NCI-H2171 treated with DMSO at 0.1 percent for 48 hours (cell line): ENCODE measurements around the gene MED29.
A peak's percentile ranks its signal among the peaks of the same experiment; 100 is the strongest.

Experiments used
- DNase-seq: peaks from one replicate; lab custom pipeline; 2025; lab: John Stamatoyannopoulos, UW

MED29 gene

GRCh38 chr19:39398297-39398864 lies 7.2 kb downstream of the MED29 start:
- DNase-seq = no peak

GRCh38 chr19:39399668-39400050 lies 8.5 kb downstream of the MED29 start:
- DNase-seq = no peak

GRCh38 chr19:39400061-39400460 lies 8.9 kb downstream of the MED29 start:
- no peak for DNase-seq

GRCh38 chr19:39401070-39401548 lies 9.9 kb downstream of the MED29 start:
- DNase-seq = peak; percentile 3

DNA sequence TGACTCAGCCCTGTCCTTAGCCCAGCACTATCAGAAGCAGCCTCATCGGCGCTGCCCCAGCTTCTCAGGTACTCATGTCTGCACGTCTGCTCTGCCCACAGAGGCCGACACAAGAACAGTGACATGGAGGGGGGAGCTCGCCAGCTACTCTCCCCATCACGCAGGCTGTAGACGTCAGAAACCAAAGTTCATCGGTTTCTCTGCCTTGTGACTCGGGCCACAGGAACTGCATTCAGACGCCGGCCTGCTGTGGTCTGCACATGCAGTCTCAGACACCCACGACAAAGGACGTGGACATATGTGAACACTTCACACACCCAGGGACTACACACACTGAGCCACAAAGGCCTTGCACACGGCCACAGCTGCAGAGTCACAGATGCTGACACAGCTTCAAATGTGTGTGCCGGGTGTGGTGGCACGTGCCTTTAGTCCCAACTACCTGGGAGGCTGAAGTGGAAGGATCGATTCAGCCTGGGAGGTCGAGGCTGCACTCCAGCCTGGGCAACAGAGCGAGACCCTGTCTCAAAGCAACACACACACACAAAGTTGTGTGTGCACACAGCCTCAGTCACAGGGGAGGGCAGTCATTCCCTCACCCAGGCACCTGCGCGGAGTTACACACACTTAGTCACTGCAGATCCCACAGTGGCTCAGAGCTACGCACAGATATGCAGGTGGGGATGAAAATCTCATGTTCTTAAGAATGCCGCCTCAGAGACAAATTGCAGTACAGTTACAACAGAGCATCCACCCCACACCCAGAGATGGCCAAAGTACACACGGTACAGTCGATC lies 10.6 kb downstream of the MED29 start:
- DNase-seq = no peak

DNA sequence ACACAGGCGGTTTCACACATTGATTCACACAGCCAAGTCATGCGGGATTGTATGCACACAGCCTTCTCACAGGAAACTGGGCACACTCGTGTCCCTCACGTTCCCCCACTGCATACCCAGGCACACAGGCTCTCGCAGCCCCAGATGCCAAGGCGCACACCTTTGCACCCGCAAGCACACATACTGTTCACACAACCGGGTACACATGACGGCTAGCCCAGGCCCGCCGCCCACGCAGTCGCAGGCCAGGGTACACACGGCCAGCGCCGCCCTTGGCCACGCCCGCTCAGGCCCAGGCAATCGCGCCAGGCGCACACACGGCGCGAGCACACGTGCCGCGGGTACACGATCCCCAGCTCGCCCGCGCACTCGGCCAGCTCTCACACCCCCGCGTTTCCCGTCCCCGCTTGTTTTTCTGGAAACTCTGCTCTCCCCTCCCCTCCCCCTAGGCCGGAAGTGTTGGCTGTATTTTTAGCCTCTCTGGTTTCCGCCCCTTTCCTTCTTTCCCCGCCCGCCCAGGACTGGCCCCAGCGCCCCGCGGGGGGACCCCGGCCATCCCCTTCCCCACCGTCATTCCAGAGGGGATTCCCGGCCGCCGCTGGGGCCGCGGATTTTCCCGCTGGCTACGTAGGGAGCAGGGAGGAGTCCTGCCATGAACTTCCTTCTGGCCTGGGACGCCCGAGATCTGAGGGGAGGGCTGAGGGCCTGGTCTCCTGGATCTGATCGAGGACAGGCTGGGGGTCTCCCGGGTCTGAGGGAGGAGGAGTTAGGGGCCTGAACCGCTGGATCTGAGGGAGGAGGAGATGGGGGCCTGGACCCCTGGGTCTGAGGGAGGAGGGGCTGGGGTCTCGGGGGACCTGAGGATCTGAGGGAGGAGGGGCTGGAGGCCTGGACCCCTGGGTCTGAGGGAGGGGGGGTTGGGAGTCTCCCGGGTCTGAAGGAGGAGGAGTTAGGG lies 11.4 kb downstream of the MED29 start:
- DNase-seq = peak; percentile 73

DNA sequence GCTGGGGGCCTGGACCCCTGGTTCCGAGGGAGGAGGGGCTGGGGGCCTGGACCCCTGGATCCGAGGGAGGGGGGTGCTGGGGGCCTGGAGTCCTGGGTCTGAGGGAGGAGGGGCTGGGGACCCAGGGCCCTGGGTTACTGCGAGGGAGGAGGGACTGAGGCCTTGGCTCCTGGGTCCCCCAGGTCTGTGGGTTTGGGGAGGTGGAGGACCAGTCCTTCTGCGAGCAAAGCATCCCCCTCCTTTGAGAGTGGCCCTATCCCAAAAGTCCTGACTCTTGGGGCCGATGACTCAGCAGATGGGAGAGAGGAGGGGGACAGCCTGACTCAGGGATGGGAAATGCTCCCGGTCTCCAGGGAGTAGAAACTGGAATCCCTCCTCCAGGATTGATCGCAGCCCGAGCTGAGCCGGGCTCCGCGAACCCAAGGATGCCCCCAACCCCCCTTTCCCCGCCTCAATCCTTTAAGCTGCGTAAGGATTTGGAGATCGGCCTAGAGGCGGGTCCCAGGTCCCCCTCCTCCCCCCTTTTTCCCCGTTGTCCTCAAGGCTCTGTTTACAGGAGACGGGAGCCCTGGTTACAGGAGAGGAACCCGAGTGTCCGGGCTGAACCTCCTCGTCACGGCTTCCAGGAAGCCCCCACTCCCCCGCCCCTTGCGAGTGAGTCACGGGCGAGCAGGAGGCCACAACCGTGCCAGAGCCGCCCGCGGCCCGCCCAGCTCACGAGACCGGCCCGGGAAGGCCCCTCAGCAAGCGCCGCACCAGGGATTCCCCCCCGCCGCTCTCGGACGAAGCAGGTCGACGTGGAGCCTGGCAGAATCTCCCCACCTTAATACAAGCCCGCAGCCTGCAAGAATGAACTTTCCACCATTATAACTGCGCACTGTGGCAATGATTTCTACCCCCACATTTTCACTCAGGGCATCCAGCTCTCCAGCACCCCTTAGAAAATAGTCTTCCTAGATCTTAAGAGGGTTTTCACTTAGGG lies 12.4 kb downstream of the MED29 start:
- DNase-seq = peak; percentile 87

DNA sequence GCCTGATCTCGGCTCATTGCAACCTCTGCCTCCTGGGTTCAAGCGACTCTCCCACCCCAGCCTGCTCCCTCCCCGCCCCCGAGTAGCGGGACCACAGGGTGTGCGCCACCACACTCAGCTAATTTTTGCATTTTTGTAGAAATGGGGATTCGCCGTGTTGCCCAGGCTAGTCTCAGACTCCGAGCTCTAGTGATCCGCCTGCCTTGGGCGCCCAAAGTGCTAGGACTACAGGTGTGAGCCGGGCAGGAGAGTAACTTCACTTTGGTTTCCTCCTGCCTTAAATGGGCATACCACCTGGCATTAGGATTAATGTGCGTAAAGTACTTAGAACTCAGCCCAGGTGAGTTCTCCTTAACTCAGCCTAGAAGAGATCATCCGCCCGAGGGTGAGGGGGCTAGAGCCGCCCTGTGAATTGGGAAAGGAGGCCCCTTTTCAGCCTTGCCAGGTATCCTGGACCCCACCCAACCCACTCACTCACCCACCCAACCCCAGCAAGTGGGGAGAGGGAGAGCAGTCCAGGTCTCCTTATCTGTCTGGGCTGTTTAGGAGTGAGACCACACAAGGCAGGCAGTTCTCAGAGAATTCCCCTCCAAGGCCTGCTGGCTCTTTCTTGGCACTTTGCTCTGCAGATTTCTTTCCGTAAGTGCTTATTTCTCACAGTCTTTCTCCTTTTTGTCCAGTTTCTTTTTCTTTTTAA lies 14.2 kb downstream of the MED29 start:
- no peak for DNase-seq

DNA sequence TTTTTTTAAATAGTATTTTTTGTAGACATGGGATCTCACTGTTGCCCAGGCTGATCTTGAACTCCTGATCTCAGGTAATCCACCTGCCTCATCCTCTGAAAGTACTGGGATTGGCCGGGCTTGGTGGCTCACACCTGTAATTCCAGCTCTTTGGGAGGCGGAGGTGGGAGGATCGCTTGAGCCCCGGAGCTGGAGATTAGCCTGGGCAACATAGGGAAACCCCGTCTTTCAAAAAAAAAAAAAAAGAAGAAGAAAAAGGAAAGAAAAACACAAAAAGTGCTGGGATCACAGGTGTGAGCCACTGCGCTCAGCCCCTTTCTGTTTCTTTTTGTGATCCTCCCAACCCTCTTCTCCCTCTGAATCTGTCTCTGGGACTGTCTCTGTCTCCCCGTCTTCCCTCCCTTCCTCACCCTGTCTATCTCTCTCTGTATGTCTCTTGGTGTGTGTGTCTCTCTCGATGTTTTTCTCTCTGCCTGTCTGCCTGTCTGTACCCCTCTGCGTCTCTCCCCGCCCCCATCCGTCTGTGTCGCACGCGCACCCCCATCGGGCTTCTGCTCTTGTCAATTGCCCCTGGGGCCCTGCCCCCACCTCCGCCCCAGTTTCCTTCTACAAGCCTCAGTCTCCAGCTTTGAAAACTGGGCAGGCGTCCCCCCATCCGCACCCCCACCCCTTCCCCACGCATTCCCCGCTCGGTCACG lies 14.9 kb downstream of the MED29 start:
- peak; percentile 42 for DNase-seq

- peak; percentile 53 for DNase-seq
These were observed 15.7 kb downstream of the MED29 start, which contains the start of gene ZFP36 for GRCh38 chr19:39406656-39407409. ZFP36 (plus strand) TSS chr19:39406847; CDS start chr19:39406905, 58 bp downstream.

- no peak for DNase-seq
These were observed 16.2 kb downstream of the MED29 start for GRCh38 chr19:39407410-39407659.

DNA sequence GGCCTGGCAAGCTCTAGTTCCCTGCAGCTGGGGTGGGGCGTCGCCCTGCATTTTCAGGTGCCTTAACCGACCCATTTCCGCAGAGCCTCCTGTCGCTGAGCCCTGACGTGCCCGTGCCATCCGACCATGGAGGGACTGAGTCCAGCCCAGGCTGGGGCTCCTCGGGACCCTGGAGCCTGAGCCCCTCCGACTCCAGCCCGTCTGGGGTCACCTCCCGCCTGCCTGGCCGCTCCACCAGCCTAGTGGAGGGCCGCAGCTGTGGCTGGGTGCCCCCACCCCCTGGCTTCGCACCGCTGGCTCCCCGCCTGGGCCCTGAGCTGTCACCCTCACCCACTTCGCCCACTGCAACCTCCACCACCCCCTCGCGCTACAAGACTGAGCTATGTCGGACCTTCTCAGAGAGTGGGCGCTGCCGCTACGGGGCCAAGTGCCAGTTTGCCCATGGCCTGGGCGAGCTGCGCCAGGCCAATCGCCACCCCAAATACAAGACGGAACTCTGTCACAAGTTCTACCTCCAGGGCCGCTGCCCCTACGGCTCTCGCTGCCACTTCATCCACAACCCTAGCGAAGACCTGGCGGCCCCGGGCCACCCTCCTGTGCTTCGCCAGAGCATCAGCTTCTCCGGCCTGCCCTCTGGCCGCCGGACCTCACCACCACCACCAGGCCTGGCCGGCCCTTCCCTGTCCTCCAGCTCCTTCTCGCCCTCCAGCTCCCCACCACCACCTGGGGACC lies 16.6 kb downstream of the MED29 start:
- no peak for DNase-seq

GRCh38 chr19:39408392-39409207 lies 17.4 kb downstream of the MED29 start:
- DNase-seq = peak; percentile 69

- DNase-seq = peak; percentile 97
These were observed 18.2 kb downstream of the MED29 start for GRCh38 chr19:39409208-39410016.

GRCh38 chr19:39410017-39410830 lies 19.0 kb downstream of the MED29 start:
- peak; percentile 66 for DNase-seq

GRCh38 chr19:39410831-39411080 lies 19.6 kb downstream of the MED29 start:
- DNase-seq = no peak
